NCI-H2029 treated with DMSO at 0.1 percent for 48 hours (cell line): Measurements from ENCODE around the gene FNBP1L.
A peak's percentile ranks its signal among the peaks of the same experiment; 100 is the strongest.

Experiments used
- DNase-seq: peaks from one replicate; lab custom pipeline; 2025; lab: John Stamatoyannopoulos, UW

FNBP1L gene

DNA sequence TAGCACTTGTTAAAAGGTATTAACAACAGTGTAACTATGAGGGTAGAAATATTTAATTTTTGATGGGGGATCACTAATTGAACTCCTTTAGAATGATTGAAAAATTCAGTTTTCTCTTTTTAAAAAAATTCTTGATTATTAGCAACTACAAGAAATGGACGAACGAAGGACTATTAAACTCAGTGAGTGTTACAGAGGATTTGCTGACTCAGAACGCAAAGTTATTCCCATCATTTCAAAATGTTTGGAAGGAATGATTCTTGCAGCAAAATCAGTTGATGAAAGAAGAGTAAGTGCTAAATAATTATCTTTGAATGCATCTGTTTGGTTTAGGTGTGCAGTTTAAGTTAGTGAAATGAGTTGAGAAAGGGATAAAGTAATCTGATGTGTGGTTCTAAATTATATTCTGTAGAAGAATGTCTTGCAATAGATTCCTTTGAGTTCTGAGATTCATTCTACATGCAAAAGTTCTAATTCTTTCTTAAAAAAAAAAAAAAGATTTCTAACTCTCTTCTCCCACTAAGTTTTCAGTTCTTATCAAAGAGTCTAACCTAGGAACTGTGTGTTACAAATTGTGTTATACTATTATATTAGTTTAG is 85.0 kb downstream of the FNBP1L start:
- no peak for DNase-seq

DNA sequence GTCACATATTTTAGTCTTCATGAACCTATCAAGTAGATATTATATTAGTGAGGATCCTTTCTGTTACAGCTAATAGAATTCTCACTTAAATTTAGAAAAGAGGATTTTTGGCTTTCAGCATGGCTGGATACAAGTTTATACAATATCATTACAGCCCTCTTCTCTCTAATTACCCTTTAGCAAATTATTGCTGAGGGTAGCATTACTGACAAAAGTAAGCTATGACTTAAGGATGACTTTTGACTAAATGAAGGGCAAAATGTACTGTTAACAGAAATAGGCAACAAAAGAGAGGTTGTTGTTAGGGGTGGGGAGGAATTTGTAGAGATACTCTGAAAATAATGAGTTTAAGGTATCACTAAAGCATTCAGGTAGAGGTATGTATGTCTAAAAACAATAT is 85.8 kb downstream of the FNBP1L start:
- DNase-seq, result no peak

DNA sequence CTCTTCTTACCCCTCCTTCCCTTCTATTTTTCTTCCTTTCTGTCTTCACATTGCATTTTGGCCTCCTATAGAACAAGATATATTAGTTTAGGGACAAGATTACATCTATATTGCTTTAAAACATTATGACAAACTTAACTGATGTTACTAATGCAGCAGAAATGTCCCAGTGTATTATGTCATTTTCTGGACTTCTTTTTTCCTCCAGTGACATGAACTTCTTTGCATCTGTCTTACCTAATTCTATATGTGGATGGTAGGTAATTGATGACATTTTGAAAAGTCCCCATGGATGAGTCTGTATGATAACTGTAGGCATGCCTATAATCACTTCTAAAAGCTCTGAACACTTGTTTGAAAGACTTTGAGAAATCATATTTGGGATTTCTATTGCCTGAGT is 89.5 kb downstream of the FNBP1L start:
- DNase-seq, result no peak

DNA sequence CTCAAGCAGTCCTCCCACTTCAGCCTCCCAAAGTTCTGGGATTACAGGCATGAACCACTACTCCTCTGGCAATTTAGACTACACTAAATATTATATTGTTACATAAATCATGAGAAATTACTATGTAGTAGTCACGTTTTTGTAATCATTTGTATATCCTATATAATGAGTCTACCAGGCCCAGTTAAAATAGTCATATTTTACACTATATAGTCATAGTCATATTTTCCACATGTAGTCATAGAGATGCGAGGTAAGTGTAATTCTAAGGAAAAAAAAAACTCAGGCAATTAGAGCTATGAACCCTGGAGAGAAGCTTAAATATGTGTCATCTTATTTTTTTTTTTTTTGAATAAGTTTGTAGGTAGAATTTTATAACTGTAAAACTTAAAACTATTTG is 90.0 kb downstream of the FNBP1L start:
- no peak for DNase-seq

DNA sequence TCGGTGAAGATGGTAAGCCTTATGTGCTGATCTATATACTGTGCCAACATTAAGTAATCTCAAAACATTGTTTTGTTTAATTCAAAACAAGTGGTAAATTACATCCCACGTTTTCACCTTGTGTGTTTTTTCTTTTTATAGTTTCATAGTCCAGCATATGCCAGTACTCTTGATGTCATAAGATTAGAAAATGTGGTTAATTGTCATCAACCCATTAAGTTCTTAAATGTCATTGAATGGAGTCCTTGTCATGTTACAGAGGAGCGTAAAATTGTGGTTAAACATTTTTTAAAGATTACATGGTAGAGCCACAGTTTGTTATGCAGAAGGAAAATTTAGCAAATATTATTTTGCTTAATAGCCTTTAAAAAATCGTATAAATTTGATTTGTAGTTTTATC is 93.1 kb downstream of the FNBP1L start:
- DNase-seq, result no peak

DNA sequence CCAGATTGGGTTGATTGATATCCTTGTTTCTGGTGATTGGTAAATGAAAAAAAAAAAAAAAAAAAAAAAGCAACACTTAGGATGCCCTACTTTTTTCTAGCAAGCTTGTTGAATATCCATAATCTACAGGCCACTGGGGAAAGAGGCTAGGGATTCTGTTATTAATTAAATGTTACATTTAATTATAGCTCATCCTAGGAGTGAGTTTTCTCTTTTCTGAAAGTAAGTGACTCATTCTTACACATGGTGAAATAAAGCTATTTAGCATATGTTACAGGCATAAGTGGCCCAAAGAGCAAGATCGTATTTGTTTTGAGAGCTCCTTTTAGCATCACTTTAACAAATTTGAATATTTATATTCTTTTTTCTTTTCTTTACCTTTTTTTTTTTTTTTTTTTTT is 94.5 kb downstream of the FNBP1L start:
- DNase-seq, result no peak

DNA sequence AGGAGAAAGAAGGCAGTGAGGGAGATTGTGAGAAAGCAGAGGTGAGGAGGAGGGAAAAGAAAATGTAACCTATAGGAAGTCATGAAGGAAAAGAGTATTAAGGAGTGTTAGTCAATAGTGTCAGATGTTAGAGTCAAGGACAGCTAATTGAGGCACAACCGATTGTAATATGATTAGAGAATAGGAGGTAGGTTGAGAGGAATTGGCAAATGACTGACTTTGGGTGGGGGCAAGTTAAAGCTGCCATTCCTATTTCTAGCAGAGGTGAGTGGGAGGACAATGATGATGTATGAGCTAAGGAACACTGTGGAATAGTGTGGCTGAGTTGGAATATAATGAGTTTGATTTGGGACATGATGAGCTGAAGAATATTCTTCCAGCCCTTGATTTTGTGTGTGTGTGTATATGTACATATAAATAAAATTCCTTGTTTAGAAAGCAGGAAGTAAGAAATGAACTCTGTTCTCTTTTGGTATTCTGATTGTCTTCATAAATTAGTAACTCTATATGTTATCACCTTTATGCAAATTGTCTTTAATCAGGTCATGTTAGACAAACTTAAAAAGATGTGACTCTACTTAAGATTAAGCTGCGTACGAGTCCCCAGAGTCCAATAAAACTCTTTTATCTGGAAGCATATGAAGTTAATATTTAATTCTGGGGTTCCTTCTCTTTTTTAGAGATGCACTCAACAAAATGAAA is 98.4 kb downstream of the FNBP1L start:
- no peak for DNase-seq

DNA sequence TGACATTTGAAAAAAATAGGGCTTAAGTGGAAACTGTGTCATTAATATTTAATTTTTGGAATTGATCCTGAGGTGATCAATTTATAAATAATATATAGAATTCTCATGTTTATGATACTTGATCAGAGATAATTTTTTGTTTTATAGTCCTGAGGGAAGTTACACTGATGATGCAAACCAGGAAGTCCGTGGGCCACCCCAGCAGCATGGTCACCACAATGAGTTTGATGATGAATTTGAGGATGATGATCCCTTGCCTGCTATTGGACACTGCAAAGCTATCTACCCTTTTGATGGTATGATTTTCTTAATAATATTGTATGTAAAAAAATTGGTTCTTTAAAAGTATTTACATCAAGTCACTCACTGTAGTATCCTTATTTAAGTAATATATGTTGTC is 101.2 kb downstream of the FNBP1L start:
- DNase-seq, result no peak

DNA sequence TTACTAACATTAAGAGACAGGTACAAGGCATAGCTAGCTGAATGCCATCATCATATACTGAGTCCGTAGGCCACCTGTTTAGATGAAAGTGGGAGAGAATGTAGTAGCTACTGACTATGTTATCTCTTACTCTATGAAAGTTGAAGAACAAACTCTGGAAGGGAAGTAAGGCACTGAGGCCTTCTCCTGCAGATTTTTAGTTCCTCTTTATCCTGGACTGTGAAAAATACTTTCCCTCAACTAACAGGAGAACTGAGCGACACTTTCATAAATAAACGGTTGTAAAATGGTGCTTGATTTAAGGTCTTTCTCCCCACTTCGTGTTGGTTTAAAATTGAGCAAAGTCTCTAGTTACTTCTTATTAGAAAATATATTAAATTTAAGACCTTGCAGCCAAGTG is 101.9 kb downstream of the FNBP1L start:
- DNase-seq, result no peak

DNA sequence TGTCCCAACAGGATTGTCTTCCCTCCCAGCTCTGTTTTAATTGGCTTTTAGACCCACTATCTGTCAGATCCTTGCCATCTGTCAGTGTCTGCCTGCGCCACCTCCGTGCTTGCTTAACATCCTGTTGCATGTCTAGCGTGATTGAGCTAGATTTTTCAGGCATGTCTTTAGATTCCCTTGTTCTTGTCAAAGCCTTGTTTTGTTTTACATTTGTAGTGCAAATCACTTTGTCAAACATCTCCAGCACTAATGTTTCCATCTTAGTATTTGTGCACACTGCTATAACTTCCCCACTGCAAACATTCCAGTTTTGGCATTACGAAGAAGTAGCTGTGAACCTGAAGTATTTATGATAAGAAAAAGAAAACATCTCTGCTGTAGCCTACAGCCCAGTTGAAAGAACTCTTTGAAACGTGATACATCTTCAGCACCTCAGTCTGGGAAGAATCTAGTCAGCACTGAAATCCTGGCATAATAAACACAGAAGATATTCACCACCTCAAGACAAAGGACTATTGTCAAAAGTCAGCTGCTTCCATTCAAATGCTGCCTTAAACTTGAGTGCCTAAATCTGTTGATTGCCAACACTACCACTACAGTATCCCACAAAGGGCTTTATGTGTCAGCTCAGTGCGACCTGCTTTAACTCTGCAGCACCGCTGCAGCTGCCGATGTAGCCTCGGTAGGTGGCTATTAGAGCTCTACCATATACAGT is 105.0 kb downstream of the FNBP1L start:
- peak; percentile 18 for DNase-seq

DNA sequence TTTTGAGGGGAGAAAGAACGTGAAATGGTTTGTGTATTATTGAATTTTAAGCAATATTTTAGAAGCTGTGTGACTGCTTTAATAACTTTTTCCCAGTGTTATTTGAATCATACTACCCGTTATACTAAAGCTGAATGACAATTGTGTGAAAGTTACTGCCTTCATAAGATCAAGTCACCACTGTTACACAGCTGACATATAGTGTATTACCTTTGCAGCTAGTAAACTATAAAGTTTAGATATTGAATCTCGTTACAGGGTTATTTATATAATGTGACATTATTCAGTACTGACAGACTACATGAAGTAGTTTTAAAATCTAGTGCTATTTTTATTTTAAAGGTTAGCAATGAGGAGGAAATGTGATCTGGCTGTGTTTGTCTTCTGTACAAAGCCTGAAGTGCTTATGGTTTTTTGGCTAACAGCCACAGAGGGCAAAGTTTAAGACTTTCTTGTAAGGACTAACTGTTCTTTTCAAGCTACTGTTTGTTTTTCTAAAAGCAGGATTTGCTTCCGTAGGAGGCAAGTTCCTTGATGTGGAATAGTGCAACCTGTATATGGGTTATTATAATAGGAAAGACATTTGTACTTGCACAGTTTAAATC is 106.1 kb downstream of the FNBP1L start:
- peak; percentile 19 for DNase-seq

DNA sequence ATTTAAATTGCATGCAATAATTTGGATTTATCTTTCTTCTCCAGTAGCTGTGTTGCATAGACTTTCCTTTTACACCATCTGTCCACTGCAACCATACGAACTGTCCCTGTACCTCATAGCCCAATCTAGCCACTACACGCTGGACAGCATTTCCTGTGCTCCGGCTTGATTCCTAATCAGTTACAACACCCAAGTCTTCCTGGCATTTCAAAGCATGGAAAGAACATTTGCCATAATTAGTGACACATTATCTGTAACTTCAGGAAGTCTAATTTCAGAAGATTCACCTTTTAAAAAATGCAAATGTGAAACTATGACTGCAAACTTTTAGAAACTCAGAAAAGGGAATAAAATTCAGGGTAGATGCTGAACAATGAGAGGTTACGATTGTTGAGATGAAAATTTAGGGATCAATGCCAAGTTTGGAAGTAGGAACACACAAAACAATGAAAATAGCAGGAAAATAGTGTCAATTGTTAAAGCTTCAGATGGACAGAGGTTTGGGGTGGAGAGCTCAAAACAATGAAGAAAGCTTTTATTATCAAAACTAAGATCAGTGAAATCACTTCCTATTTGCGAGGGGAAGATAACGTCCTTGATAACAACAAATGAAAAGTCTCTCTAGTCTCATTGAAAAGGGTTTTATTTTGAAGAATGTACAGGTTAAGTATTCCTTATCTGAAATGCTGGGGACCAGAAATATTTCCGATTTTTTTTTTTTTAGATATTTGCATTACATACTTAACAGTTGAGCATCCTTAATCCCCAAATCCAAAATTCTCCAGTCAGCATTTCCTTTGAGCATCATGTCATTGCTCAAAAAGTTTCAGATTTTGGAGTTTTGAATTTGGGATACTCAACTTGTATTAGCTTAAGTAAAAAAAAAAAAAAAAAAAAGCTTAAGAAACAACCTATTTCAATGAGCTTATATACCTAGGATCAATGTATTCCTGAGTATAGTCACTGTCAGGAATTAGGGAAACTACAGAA is 107.3 kb downstream of the FNBP1L start:
- no peak for DNase-seq

DNA sequence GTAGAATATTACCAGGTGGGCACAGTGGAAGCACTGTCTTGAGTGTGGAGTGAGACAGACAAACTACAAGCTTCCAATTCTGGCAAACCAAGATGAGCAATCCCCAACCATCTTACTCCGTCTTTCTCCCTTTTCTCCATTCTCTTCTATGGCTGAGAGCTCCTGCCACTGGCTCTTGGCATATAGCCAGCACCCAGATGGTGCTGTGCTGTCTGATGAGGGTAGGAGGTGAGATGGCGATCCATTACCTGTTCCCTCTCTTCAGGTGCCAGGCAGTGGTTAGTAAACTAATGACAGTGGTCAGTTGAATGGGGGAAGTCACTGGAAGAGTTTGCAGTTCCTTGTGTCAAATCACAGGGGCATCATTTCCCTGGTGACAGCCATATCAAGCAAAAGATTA is 108.4 kb downstream of the FNBP1L start:
- peak; percentile 58 for DNase-seq

DNA sequence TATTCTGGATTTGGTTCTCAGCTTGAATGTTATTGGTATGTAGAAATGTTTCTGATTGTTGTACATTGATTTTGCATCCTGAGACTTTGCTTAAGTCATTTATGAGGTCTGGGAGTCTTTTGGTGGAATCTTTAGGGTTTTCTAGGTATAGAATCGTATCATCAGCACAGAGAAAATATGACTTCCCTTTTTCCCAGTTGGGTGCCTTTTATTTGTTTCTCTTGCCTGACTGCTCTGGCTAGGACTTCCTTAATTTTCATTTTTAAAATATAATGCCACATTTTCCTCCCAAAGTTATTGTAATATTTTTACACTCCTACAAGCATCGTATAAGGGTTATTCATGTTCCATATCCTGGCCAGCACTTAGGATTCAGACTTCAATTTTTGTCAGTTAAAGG is 111.1 kb downstream of the FNBP1L start:
- no peak for DNase-seq

DNA sequence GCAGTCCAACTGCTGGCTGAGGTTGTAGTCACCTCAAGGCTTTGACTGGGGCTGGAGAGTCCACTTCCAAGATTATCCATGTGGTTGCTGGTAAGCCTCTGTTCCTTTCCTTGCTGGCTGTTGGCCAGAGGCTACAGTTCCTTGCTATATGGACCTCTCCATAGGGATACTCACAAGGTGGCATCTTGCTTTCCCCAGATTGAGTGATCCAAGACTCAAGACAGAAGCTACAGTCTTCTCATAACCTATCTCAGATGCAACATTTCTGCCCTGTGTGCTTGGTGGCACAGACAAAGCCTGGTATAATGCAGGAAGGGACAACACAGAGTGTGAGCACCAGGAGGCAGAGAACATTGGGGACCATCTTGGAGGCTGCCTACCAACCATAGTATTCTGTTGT is 111.8 kb downstream of the FNBP1L start:
- DNase-seq, result no peak

DNA sequence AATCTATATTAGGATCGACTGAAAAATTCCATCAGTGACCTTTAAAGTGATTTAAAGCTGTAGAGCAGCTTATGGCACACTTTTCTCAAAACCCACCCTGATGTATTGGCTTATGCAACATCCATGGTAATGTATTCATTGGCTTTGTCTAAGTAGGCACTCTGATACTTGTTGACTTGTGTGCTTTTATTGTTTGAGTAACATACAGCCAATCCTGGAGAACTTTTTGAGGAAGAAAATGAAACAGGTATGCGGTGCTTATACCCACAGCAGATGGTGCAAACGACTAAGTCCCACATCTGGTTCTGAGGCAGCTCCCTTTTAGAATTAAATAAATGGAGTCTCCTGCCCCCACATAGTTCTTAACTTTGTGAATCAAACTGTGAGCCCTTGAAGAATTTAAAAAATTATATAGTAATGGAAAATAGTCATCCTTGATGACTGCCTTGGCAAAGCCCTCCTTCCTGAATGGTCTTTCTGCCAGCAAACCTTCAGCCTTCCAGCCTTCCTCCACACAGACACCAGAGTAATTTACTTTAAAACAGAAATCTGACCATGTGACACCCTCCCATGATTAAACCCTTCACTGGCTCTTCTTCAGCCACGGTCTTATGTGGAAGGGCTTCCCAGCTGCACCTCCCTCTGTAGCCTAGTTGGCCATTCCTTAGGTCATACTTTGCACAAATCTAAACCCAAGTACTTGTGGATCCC is 117.7 kb downstream of the FNBP1L start:
- DNase-seq, result no peak

DNA sequence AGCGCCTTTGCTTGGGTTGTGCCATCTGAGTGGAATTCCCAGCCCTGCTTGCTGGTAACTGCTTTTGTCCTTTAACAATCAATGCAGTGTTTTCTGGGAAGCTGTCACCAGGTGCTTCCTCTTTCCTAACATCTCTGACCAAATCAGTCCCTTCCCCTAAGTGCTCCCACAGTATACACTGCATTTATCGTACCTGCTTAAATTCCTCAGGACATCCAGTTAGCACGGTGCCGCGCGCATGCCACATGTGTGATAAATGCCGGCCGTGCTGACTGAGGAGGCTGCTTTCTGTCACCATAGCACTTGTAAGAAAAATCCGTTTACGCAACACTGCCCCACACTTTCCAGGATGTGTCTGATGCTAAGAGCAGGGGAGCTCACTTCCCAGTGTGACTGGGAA is 118.3 kb downstream of the FNBP1L start:
- no peak for DNase-seq

DNA sequence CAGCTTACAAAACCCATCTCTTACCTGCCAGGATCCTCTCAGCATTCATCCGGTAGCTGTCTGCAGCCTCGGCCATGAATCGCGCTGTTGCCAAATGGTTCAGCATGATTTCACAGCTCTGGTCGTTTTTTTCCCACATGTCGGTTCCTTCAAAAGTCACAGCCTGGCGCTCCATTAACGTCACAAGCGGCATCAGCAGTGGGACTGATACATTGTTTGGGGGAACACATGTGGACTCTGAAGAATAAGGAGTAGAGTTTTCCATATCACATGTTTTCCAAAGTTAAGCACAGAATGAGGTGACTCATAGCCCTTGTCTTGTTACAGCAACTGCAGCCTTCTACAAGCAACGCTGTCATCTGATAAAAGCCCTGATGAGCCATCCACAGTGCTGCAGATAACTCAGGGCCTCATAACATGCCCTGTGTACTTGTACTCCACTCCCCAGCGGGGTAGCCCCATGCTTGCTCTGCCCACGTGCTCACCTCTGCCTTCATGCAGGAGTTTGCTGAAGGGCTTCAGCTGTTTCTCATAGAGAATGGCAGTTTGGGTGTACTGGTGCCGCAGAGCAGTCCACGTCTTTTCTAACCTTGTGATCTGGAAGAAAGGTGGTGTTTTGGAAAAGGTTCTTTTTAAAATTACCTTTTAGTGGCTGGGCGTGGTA is 119.5 kb downstream of the FNBP1L start:
- DNase-seq, result no peak

DNA sequence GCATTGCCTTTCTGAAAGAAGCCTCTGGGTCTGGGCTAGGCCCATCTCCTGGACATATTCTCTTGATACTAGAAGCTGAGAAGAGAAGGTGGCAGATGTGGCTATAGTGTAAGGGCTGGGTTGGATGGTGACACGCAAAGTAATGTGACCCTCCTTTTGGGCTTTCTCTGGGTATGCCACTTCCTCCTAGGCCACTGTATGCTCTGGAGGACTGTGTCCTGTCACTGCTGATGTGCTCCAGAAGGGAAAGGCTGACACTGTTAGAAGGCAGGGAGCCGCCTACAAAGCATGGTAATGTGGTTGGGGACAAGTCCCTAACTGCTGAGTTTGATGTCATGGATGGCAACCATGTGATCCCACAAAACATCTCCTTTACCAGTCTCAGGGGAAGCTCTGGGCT is 121.6 kb downstream of the FNBP1L start:
- DNase-seq, result no peak

DNA sequence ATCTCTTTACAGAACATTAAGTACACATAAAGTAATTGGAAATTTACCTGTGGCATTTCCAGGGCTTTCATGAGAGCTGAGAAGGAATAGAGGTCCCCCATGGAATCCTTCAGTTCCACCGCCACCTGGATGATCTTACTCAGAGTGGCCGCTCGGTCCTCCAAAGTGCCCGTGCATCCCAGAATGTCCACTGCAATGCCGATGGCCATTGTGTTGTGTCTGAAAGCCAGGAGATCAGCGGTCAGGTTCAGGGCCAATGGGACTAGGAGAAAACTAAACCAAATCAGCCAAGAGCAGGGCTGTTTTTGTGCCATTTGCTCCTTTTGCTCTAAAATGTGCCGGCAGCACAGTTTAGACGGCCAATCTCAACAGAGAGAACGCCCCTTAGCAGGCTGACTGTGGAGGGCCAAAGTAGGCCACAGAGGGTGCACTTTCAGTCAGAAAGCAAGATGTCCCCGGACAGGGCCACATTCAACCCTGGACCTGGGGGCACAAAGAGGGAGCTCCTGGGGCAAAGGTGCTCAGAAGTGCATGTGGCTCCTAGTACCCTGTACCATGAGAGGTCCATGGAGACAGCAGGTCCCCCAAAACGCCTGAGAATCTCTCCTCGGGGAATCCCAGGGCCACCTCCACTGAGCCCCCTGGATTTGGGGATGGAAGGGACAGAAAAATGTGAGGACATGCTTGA is 123.8 kb downstream of the FNBP1L start:
- DNase-seq, result no peak
